ENCODE results near the gene ZDHHC13. TPM values are rescaled to one million over a fixed set of nuclear protein-coding genes. Genes with fewer than 3 reads are reported as not detected.

The ZDHHC13 gene
- total and polyA plus RNA-seq, 10 of the 15 experiments (the other 5 are each of a cell fraction or from before 2014, with no cell fraction given): 8.5 to 34.2 (median 20.4) TPM

- TF ChIP-seq PRDM15 (CRISPR knock-in tag; IDR thresholded peaks at IDR 0.05) (no peak), DPF2 (IDR thresholded peaks at IDR 0.05) (peak; percentile 84), HCFC1 (IDR thresholded peaks at IDR 0.05; ENCODE audit: low read length) (no peak), SPI1 (IDR thresholded peaks at IDR 0.05; ENCODE audit: borderline replicate concordance, insufficient read depth, low read depth, low read length) (peak; percentile 65; the same call in 1 of the 2 replicates), NR2C1 (IDR thresholded peaks at IDR 0.05) (no peak), FOXK2 (IDR thresholded peaks at IDR 0.05) (no peak), ATF3 (IDR thresholded peaks at IDR 0.05; ENCODE audit: borderline replicate concordance, extremely low read depth, low read depth, low read length) (no peak), TCF3 (IDR thresholded peaks at IDR 0.05; ENCODE audit: borderline replicate concordance, insufficient read depth, low read depth, low read length) (no peak), CHD1 (IDR thresholded peaks at IDR 0.05; ENCODE audit: low read depth, low read length) (0 out of 2 replicates have a peak, but pooled peaks have one; percentile 43), YY1 (IDR thresholded peaks at IDR 0.05; ENCODE audit: low read depth, low read length) (no peak; the same call in 1 of the 2 replicates), ZNF24 (IDR thresholded peaks at IDR 0.05) (no peak), MXI1 (IDR thresholded peaks at IDR 0.05; ENCODE audit: low read depth, low read length) (no peak), NFYA (IDR thresholded peaks at IDR 0.05; ENCODE audit: borderline replicate concordance, low read depth, low read length) (no peak), PAX5 (IDR thresholded peaks at IDR 0.05; ENCODE audit: borderline replicate concordance, low read depth, low read length) (0 out of 2 replicates have a peak, but pooled peaks have one; percentile 12), EED (IDR thresholded peaks at IDR 0.05; ENCODE audit: low read depth) (no peak)
- TF ChIP-seq, protein P1, sequence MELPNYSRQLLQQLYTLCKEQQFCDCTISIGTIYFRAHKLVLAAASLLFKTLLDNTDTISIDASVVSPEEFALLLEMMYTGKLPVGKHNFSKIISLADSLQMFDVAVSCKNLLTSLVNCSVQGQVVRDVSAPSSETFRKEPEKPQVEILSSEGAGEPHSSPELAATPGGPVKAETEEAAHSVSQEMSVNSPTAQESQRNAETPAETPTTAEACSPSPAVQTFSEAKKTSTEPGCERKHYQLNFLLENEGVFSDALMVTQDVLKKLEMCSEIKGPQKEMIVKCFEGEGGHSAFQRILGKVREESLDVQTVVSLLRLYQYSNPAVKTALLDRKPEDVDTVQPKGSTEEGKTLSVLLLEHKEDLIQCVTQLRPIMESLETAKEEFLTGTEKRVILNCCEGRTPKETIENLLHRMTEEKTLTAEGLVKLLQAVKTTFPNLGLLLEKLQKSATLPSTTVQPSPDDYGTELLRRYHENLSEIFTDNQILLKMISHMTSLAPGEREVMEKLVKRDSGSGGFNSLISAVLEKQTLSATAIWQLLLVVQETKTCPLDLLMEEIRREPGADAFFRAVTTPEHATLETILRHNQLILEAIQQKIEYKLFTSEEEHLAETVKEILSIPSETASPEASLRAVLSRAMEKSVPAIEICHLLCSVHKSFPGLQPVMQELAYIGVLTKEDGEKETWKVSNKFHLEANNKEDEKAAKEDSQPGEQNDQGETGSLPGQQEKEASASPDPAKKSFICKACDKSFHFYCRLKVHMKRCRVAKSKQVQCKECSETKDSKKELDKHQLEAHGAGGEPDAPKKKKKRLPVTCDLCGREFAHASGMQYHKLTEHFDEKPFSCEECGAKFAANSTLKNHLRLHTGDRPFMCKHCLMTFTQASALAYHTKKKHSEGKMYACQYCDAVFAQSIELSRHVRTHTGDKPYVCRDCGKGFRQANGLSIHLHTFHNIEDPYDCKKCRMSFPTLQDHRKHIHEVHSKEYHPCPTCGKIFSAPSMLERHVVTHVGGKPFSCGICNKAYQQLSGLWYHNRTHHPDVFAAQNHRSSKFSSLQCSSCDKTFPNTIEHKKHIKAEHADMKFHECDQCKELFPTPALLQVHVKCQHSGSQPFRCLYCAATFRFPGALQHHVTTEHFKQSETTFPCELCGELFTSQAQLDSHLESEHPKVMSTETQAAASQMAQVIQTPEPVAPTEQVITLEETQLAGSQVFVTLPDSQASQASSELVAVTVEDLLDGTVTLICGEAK (IDR thresholded peaks at IDR 0.05; ENCODE audit: borderline replicate concordance): peak; percentile 39; the same call in 1 of the 2 replicates
- TF ChIP-seq, protein P2, sequence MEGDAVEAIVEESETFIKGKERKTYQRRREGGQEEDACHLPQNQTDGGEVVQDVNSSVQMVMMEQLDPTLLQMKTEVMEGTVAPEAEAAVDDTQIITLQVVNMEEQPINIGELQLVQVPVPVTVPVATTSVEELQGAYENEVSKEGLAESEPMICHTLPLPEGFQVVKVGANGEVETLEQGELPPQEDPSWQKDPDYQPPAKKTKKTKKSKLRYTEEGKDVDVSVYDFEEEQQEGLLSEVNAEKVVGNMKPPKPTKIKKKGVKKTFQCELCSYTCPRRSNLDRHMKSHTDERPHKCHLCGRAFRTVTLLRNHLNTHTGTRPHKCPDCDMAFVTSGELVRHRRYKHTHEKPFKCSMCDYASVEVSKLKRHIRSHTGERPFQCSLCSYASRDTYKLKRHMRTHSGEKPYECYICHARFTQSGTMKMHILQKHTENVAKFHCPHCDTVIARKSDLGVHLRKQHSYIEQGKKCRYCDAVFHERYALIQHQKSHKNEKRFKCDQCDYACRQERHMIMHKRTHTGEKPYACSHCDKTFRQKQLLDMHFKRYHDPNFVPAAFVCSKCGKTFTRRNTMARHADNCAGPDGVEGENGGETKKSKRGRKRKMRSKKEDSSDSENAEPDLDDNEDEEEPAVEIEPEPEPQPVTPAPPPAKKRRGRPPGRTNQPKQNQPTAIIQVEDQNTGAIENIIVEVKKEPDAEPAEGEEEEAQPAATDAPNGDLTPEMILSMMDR (IDR thresholded peaks at IDR 0.05 in 2 of 3, conservative IDR thresholded peaks at IDR 0.05 in 1 of 3; ENCODE audit: control insufficient read depth in 2 of 3, extremely low read depth in 1 of 3, insufficient read depth in 1 of 3, low read depth in 3 of 3, low read length in 3 of 3): peak; percentile 34 to 44 (median 43); a peak in 5 of 6 replicates
Measured at GRCh38 chr11:19116971-19117759, at the start of gene ZDHHC13 (continued).
